ENCODE data around the gene ALOX5. TPM values are rescaled to one million over a fixed set of nuclear protein-coding genes. Genes with fewer than 3 reads are reported as not detected.

The ALOX5 gene
- polyA plus RNA-seq, 4 donors: 1.9 to 7.3 (median 4.1) TPM

DNA sequence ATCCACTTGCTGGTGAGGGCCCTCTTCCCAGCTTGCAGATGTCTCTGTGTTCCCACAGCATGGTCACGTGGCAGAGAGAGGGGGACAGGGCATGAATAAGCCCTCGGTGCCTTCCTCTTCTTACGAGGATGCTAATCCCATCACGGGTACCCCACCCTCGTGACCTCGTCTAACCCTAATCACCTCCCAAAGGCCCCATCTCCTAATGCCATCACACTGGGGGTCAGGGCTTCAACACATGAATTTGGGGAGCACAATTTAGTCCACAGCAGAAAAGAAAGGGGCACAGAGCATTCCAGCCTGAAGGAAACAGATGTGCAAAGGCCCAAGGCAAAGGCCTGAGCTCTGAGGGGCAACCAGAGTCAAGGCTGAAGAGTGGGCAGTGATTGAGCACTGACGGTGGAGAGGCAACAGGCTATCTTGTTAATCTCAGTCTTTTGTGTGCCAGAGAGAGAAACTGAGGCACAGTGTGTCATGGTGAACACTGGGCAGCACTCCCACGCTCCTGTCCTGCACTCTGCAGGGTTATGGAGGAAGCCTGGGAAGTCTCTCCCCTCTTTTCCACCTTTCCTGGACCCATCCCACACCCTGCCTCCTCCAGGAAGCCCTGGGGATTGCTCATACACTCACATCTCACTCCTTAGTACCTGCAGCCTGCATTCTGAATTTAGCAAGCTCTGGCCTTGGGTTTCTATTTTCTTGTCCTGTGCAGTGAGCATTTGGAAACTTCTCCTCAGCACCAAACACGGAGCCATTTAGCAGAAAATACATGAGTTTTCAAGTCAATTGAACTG is 49.0 kb downstream of the ALOX5 start:
- no peak for DNase-seq (ENCODE audit: low read depth in 4 of 4, low spot score in 3 of 4)

- no peak for DNase-seq (ENCODE audit: low read depth in 4 of 4, low spot score in 3 of 4)
Measured at GRCh38 chr10:45423976-45424499, 50.0 kb downstream of the ALOX5 start.

DNA sequence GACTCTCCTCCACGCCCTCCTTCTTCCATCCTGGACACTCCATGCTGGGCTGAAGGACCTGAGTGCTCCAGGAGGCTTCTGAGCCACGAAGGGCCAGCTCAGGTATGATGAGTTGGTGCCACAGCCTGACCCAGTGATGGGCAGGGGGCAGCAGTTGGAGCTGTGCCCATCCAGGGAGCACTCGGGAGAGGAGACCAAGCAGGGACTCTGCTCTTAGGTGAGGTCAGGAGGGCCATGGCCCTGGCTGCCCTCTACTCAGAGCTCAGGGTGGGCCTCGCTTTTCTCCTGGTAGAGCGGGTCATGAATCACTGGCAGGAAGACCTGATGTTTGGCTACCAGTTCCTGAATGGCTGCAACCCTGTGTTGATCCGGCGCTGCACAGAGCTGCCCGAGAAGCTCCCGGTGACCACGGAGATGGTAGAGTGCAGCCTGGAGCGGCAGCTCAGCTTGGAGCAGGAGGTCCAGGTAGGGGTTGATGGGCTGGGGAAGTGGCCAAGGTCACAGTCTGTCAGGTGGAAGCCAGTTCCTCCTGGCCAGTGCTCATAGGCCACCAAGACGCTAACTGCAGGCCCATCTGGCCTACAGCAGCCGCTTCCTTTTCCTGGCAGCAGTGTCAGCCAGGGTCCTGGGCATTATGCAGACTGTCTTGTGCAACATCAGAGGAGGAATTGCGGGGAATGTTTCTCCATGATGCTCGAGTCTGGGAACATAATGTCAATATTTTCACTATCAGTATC is 50.8 kb downstream of the ALOX5 start:
- no peak for DNase-seq (ENCODE audit: low read depth in 4 of 4, low spot score in 3 of 4)

- no peak for DNase-seq (ENCODE audit: low read depth in 4 of 4, low spot score in 3 of 4)
Measured at GRCh38 chr10:45425621-45426563, 51.9 kb downstream of the ALOX5 start.

DNA sequence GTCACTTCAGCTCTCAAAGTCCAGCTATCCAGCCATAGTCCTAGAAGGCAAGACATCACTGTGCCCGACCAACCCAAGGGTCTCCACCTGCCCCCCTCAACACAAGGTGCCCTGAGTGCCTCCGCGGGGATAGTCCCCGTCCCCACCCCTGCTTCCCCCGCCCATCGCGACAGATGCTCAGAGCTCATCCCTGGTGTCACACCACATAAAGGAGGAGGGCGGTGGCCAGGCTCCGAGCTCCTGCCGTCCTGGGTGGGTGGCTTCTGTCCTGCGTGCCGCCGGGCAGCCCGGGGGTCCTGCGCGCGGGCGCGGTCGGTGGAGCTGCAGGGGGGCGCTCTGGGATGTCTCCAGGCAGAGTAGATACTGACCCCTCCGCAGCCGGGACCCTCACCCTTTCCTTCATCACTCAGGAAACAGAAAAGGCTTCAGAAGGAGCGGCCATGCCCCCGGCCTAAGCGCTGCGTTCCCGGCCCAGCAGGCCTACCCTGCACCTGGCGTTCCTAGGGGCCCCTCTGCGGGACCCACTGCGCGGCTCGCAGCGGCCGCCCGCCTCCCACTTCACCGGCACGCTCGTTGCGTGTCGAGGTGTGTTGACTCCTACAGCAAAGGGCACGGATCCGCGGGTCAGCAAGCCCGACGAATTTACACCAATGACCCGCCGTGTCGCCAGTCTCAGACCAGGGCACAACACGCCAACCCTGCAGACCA is 53.4 kb downstream of the ALOX5 start:
- DNase-seq (ENCODE audit: low read depth in 4 of 4, low spot score in 3 of 4): no peak

DNA sequence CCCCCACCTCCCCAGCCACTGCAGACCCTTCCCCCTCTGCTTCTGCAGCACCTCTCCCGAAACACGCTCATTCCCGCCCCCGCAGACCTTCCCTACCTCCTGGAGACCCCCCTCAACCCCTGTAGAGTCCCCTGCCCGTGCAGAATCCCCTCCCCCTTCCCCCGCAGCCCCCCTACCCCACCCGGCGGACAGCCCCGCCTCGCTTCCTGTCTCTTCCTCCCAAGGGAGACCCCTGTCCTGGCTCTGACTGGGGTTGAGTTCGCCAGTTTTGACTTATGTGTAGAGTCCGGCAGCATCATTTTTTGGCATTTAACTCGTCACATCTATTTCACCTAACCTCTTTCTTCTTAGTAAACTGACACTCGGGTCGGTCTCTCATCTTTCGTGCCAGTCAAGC is 54.0 kb downstream of the ALOX5 start:
- no peak for DNase-seq (ENCODE audit: low read depth in 4 of 4, low spot score in 3 of 4)

DNA sequence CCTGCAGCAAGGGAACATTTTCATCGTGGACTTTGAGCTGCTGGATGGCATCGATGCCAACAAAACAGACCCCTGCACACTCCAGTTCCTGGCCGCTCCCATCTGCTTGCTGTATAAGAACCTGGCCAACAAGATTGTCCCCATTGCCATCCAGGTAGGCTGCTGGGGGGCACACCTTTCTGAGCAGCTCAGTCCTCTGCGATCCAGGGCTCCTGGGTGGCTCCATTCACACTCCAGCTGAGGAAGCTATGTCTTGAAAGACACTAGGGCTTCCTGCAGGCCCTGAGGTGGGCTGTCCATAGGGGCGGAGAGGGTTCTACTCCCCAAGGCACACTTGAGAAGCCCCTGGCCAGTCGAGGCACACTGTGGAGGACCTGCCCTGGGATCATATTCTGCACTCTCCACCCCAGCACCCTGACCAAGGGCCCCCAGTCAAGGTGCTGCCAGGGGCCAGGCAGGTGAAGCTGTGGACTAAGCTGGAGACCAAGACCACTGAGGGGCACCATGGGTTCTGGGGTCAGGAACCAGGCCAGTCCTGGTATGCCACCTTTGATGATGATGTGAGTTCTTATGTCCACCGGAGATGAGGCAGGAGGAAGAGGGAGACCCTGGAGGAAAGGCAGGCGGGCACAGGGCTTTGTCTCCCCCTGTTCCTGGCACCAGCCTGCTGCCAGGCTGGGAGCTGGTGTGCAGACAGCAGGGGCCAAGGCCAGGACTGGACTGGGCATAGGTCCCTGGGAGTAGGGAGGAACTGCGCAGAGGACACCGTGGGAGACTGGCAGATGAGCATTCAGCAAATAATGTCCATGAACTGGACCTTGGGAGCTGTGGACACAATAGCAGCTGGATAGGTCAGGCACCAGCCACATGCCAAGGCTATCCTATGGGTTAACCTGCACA is 54.8 kb downstream of the ALOX5 start:
- DNase-seq (ENCODE audit: low read depth in 4 of 4, low spot score in 3 of 4): no peak

DNA sequence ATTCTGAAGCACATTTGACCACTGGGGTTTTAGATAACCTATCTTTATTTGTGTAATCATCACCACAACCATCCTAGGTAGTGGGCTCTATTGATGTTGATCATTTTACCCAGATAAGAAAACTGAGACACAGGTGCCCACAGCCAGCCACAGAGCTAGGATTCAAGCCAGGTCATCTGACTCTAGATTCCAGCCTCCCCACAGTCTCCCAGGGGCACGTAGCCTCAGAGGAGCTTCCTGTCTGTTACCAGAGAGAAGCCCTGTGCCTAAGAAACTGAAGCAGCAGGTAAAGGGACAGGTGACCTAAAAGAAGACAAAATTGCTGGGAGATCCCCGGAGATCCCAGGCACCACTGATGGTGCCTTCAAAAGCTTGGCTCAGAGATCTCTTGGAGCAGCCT is 55.8 kb downstream of the ALOX5 start:
- no peak for DNase-seq (ENCODE audit: low read depth in 4 of 4, low spot score in 3 of 4)

DNA sequence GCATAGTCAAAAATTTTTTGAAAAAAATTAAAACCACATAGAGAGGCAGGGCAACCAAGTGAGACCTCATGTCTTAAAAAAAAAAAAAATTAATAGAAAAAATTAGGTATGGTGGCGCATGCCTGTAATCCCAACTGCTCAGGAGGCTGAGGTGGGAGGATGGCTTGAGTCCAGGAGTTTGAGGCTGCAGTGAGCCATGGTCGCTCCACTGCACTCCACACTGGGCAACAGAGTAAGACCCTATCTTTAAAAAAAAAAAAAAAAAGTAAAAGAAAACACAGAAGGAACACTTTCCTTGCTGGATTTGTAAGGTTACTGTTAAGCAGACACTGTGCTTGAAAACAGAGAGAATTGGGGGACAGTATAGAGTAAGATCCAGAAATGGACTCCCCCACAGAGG is 58.1 kb downstream of the ALOX5 start:
- no peak for DNase-seq (ENCODE audit: low read depth in 4 of 4, low spot score in 3 of 4)

DNA sequence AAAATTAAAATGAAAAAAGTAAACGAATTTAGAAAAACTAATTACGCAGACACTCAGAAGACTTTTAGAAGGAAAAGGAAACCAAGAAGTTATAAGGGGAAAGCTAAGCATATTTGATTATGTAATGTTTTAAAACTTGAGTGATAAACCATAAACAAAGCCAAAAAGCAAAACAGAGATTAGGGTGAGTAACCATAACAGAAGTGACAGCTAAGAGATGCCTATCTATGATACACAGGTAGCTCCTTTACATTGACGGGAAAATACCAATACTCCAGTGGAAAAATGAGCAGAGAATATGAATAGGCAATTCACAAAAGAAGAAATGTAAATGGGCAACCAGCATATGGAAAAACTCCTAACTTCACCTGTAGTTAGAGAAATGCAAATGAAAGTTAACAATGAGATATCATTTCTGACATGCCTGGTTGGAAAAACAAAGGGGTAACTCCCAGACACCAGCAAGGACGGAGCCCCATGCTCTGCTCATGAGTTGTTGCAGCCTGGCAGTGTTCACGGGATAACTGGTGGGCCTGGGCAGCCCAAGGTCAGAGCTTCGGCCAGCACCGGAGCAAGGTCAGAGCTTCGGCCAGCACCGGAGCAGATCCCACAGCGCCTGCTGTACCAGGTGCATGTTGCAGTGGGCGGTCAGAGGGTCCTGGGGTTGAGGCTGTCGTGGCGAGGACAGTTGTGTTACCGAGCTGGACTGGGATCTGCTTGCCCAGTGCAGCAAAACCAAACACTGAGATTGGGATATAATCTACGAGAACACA is 58.9 kb downstream of the ALOX5 start:
- no peak for DNase-seq (ENCODE audit: low read depth in 4 of 4, low spot score in 3 of 4)

DNA sequence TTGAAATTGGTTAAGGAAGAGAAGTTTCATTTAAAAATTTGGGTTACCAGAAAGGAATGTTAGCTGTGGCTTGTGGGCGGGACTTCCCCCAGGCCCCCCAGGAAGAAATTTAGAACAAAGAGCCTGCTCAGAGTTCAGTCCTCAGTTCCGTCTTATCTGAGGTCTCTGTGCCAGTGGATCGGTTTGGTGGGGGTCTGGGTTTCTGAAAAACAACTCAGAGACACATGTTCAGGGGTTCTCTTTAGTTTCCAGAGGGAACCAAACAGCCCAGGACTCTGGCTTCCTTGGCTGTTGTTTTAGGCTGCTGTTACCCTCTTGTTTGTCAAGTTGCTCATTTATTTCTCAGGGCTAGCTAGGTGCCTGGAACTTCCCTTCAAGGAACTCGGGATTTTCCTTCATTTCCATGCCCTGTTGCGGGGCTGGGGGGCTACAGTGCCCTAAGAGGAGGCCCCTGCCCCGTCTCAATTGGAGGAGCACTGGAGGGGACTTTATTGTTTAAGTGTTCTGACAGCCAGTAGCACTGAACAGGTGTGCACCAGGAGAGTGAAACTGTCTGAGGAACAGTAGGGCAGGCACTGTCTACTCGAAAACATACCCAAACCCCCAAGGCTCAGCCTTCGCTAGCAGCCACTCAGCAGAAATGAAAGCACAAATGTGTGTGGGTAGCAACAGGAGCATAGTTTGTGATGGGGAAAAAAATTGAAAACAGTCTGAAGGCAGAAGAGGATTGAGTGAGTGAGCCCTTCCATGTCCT is 59.9 kb downstream of the ALOX5 start:
- no peak for DNase-seq (ENCODE audit: low read depth in 4 of 4, low spot score in 3 of 4)

- no peak for DNase-seq (ENCODE audit: low read depth in 4 of 4, low spot score in 3 of 4)
Measured at GRCh38 chr10:45437587-45438465, 63.8 kb downstream of the ALOX5 start.

GRCh38 chr10:45438466-45439090 is 64.6 kb downstream of the ALOX5 start:
- no peak for DNase-seq (ENCODE audit: low read depth in 4 of 4, low spot score in 3 of 4)

DNA sequence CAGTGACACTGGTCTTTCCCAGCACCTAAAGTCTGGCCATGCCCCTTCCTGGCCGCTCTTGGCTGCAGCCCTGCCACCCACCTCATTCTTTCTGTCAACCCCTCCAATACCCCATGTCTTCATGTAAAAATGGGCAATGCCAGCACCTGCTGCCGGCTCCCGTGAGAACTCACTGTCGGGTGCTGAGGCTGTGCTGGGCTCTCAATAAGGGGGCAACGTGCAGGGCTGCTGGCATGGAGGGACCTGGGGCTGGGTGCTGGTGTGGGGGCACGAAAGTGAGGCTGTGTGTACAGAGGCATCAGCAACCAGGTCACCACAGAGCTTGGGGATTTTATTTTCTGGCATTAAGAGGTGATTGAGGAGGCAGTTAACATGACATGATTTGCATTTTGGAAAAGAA is 65.3 kb downstream of the ALOX5 start:
- DNase-seq (ENCODE audit: low read depth in 4 of 4, low spot score in 3 of 4): no peak

- no peak for DNase-seq (ENCODE audit: low read depth in 4 of 4, low spot score in 3 of 4)
Measured at GRCh38 chr10:45439873-45440272, 65.9 kb downstream of the ALOX5 start.

- DNase-seq (ENCODE audit: low read depth in 4 of 4, low spot score in 3 of 4): no peak
Measured at GRCh38 chr10:45440511-45441062, 66.6 kb downstream of the ALOX5 start.

All from right renal pelvis (tissue), 4 donors.